ENCODE results near the gene XXYLT1.

Gene XXYLT1

GRCh38 chr3:195285372-195285771 is 14.4 kb upstream of the XXYLT1 start:
- H3K36me3 ChIP-seq (ENCODE audit: control insufficient read depth, insufficient read depth, low read length): peaks cover 4% of the 10 kb centered on the region
- no peaks in the 10 kb centered on the region for H3K27me3 ChIP-seq (replicated peaks; ENCODE audit: control insufficient read depth, insufficient read depth, low read length)
- DNase-seq (ENCODE audit: extremely low read depth, insufficient read length): no peak
- H3K4me3 ChIP-seq (replicated peaks; ENCODE audit: low read depth, low read length): no peak overlapping the region
- TF ChIP-seq, protein P1, sequence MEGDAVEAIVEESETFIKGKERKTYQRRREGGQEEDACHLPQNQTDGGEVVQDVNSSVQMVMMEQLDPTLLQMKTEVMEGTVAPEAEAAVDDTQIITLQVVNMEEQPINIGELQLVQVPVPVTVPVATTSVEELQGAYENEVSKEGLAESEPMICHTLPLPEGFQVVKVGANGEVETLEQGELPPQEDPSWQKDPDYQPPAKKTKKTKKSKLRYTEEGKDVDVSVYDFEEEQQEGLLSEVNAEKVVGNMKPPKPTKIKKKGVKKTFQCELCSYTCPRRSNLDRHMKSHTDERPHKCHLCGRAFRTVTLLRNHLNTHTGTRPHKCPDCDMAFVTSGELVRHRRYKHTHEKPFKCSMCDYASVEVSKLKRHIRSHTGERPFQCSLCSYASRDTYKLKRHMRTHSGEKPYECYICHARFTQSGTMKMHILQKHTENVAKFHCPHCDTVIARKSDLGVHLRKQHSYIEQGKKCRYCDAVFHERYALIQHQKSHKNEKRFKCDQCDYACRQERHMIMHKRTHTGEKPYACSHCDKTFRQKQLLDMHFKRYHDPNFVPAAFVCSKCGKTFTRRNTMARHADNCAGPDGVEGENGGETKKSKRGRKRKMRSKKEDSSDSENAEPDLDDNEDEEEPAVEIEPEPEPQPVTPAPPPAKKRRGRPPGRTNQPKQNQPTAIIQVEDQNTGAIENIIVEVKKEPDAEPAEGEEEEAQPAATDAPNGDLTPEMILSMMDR (IDR thresholded peaks at IDR 0.05; ENCODE audit: insufficient read depth, low read length, poor library complexity, severe bottlenecking): no peak

GRCh38 chr3:195284842-195285241 is 13.9 kb upstream of the XXYLT1 start:
- Histone ChIP-seq H3K4me3 (replicated peaks; ENCODE audit: low read depth, low read length) (no peak overlapping the region), H3K36me3 (ENCODE audit: control insufficient read depth, insufficient read depth, low read length) (peaks cover 2% of the 10 kb centered on the region), H3K27me3 (replicated peaks; ENCODE audit: control insufficient read depth, insufficient read depth, low read length) (no peaks in the 10 kb centered on the region)
- DNase-seq (ENCODE audit: extremely low read depth, insufficient read length): no peak
- TF ChIP-seq, protein P1 (IDR thresholded peaks at IDR 0.05; ENCODE audit: insufficient read depth, low read length, poor library complexity, severe bottlenecking): no peak

DNA sequence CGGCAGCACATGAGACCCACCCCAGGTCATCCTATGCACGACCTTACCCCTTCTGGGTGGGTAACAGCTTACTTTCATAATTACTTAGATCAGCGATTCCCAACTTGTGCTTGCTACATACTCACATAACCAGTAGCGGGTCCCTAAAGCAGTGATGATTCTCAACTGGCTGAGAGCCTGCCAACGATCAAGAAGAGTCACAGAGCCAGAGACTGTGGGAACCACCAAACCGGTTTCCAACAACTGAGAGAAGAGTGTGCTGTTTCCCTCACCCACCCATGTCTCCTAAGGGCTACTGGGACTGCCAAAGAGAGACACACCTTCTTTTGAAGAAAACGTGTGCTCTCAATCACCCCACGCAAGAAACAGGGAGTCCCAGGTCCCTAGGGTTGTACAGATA is 12.0 kb upstream of the XXYLT1 start:
- TF ChIP-seq, protein P1 (IDR thresholded peaks at IDR 0.05; ENCODE audit: insufficient read depth, low read length, poor library complexity, severe bottlenecking): no peak
- H3K36me3 ChIP-seq (ENCODE audit: control insufficient read depth, insufficient read depth, low read length): peaks cover 2% of the 10 kb centered on the region
- H3K27me3 ChIP-seq (replicated peaks; ENCODE audit: control insufficient read depth, insufficient read depth, low read length): no peaks in the 10 kb centered on the region
- H3K4me3 ChIP-seq (replicated peaks; ENCODE audit: low read depth, low read length): no peak overlapping the region
- no peak for DNase-seq (ENCODE audit: extremely low read depth, insufficient read length)

- Histone ChIP-seq H3K4me3 (replicated peaks; ENCODE audit: low read depth, low read length) (no peak overlapping the region), H3K27me3 (replicated peaks; ENCODE audit: control insufficient read depth, insufficient read depth, low read length) (no peaks in the 10 kb centered on the region), H3K36me3 (ENCODE audit: control insufficient read depth, insufficient read depth, low read length) (no peaks in the 10 kb centered on the region)
- DNase-seq (ENCODE audit: extremely low read depth, insufficient read length): no peak
- TF ChIP-seq, protein P1 (IDR thresholded peaks at IDR 0.05; ENCODE audit: insufficient read depth, low read length, poor library complexity, severe bottlenecking): no peak
Measured at GRCh38 chr3:195274259-195274966, 3.5 kb upstream of the XXYLT1 start.

DNA sequence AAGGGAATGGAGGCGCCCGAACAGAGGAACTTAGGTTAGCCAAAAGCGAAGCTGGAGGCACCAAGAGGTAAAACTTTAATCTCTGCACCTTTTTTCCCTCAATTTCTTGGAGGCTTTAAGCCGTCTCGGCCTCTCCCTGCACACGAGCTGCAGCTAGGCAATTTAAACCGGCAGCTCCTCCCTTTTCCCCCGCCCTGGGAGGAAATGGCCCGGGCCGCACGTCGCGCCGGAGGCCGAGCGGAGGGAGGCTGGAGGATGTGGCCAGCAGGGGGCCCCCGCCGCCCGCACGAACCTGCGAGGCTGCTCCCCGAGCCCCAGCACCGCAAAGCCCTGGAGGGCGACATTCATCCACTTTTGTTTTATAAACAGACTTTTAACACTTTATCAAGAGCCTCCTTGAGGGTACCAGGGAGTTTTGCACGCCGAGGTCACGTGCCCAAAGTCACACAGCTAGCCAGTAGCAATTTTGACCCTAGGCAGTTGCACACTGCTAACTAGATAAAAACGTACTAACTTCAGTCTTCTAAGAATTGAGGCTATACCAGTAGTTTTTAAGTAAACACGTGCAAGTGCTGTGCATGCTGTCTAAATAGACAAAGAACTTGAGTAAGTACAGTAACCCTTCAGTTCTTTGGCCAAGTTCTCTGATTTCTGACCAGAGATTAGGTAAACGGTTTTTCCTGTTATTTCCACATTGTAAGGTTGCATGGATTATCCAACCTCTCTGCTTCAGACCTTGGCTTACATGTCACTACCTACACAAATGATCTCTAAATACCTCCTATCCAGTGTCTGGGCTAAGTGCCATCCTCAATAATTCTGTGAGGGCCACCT is 668 bp upstream of the XXYLT1 start:
- Histone ChIP-seq H3K27me3 (replicated peaks; ENCODE audit: control insufficient read depth, insufficient read depth, low read length) (no peaks in the 10 kb centered on the region), H3K36me3 (ENCODE audit: control insufficient read depth, insufficient read depth, low read length) (no peaks in the 10 kb centered on the region; the same call in 1 of the 2 replicates), H3K4me3 (replicated peaks; ENCODE audit: low read depth, low read length) (peak overlapping the region; percentile 85)
- DNase-seq (ENCODE audit: extremely low read depth, insufficient read length): peak; percentile 91
- TF ChIP-seq, protein P1 (IDR thresholded peaks at IDR 0.05; ENCODE audit: insufficient read depth, low read length, poor library complexity, severe bottlenecking): peak; percentile 79
